Keratinocyte (primary cell): ENCODE results near the gene OR51V1. TPM values are rescaled to one million over a fixed set of nuclear protein-coding genes. Genes with fewer than 3 reads are reported as not detected.

Experiments used
- DNase-seq: peaks from one replicate; pipeline ENCODE4 v3.0.0-alpha.2; 2011; ENCODE audit warnings: low read depth, missing footprints, low spot score
- FAIRE-seq: peaks from 2 replicates; lab custom pipeline; 2011; peaks lifted over from hg19 to GRCh38; lab: Jason Lieb, UNC
- H2AFZ ChIP-seq: 2 replicates; pipeline ENCODE4 v1.6.0; 2012; ENCODE audit warnings: low read length, control low read depth, inconsistent platforms; ENCODE audit not compliant: control insufficient read depth
- H3K27ac ChIP-seq: 2 replicates; pipeline ENCODE4 v1.5.1; 2011; ENCODE audit warnings: low read length; ENCODE audit not compliant: control insufficient read depth, insufficient read depth
- H3K27me3 ChIP-seq: 3 replicates; pipeline ENCODE4 v1.6.0; 2011; ENCODE audit warnings: low read length; ENCODE audit not compliant: control insufficient read depth, insufficient read depth; ENCODE audit errors: extremely low read depth
- H3K36me3 ChIP-seq, 2 experiments: 2 replicates in 1 of 2; 3 replicates in 1 of 2; pipeline ENCODE4 v1.5.1; 2011; ENCODE audit warnings: low read length in 2 of 2, mild to moderate bottlenecking in 1 of 2; ENCODE audit not compliant: control insufficient read depth in 2 of 2, insufficient read depth in 2 of 2; ENCODE audit errors: extremely low read depth in 1 of 2
- H3K4me1 ChIP-seq: 3 replicates; pipeline ENCODE4 v1.5.1; 2011; ENCODE audit warnings: low read length; ENCODE audit not compliant: control insufficient read depth, insufficient read depth; ENCODE audit errors: extremely low read depth
- H3K4me2 ChIP-seq: 3 replicates; pipeline ENCODE4 v1.6.0; 2011; ENCODE audit warnings: low read depth, low read length; ENCODE audit not compliant: control insufficient read depth, insufficient read depth; ENCODE audit errors: extremely low read depth
- H3K4me3 ChIP-seq, 3 experiments: fragments of 200-600 bp in 1 of 3; sonication (generic) in 1 of 3; 2 replicates in 2 of 3; 3 replicates in 1 of 3; pipeline ENCODE4 v1.5.1; 2011 to 2016; ENCODE audit warnings: low read length in 3 of 3, mild to moderate bottlenecking in 3 of 3, control low read depth in 2 of 3, inconsistent platforms in 1 of 3, low read depth in 1 of 3, mixed read lengths in 1 of 3, mixed run types in 1 of 3, moderate library complexity in 1 of 3; ENCODE audit not compliant: control insufficient read depth in 2 of 3, insufficient read depth in 2 of 3; ENCODE audit errors: extremely low read depth in 1 of 3
- H3K79me2 ChIP-seq: 2 replicates; pipeline ENCODE4 v1.6.0; 2012; ENCODE audit warnings: low read length; ENCODE audit not compliant: control insufficient read depth, insufficient read depth
- H3K9ac ChIP-seq: 3 replicates; pipeline ENCODE4 v1.6.0; 2011; ENCODE audit warnings: low read length; ENCODE audit not compliant: control insufficient read depth, insufficient read depth; ENCODE audit errors: extremely low read depth
- H3K9me1 ChIP-seq: 3 replicates; pipeline ENCODE4 v1.6.0; 2011; ENCODE audit warnings: low read length; ENCODE audit not compliant: control insufficient read depth, insufficient read depth; ENCODE audit errors: extremely low read depth
- H3K9me3 ChIP-seq: 2 replicates; pipeline ENCODE4 v1.5.1; 2012; ENCODE audit warnings: low read depth, low read length; ENCODE audit not compliant: control insufficient read depth
- H4K20me1 ChIP-seq: 3 replicates; pipeline ENCODE4 v1.6.0; 2011; ENCODE audit warnings: low read length; ENCODE audit not compliant: control insufficient read depth, insufficient read depth; ENCODE audit errors: extremely low read depth
- CTCF ChIP-seq, 3 experiments: IDR thresholded peaks in 1 of 3; conservative IDR thresholded peaks in 1 of 3; optimal IDR thresholded peaks in 1 of 3; 2 replicates in 2 of 3; 3 replicates in 1 of 3; pipeline versions ENCODE3 to v1.5.1; 2011; ENCODE audit warnings: low read length in 3 of 3, mild to moderate bottlenecking in 3 of 3, moderate library complexity in 2 of 3, control low read depth in 1 of 3, inconsistent platforms in 1 of 3; ENCODE audit not compliant: insufficient read depth in 2 of 3; ENCODE audit errors: extremely low read depth in 1 of 3
- EZH2 ChIP-seq: IDR thresholded peaks from one replicate; pipeline ENCODE4 v1.6.1; 2012; ENCODE audit warnings: inconsistent platforms, mild to moderate bottlenecking, low read length, moderate library complexity
- dilution Hi-C: fragments of 300-500 bp; cut with MboI; formaldehyde crosslinking; loops from one replicate; pipeline ENCODE4 v1.7.0; 2020; ENCODE audit warnings: low sequenced_read_pairs; ENCODE audit not compliant: extremely low pct_ligation_motif_present
- polyA plus RNA-seq, 5 experiments: library from polyadenylated mRNA; depleted of rRNA in 3 of 5; stranded (reverse) in 3 of 5; stranded (forward) in 1 of 5; unstranded in 1 of 5; fragments of >200 nt; gene quantifications; 1 replicate in 1 of 5; 2 replicates in 3 of 5; 3 replicates in 1 of 5; pipeline versions ENCODE4 v1.2.1 to v1.2.3, GENCODE V29; 2011 to 2012; ENCODE audit warnings: missing spikeins in 2 of 5, low read depth in 1 of 5, low replicate concordance in 1 of 5

Gene OR51V1
- polyA plus RNA-seq, 1 donor (not counting 4 experiments of a cell fraction or from before 2014, with no cell fraction given): not detected

- DNase-seq (no peak), FAIRE-seq (no peak)
- Histone ChIP-seq H3K9me1 (no peaks in the 10 kb centered on the region), H3K9ac (no peak overlapping the region), H3K79me2 (no peaks in the 10 kb centered on the region), H3K27ac (no peak overlapping the region), H3K4me3 (no peak overlapping the region), H3K4me1 (no peaks in the 10 kb centered on the region), H4K20me1 (no peaks in the 10 kb centered on the region), H3K9me3 (no peaks in the 10 kb centered on the region), H3K27me3 (no peaks in the 10 kb centered on the region), H2AFZ (no peak overlapping the region), H3K36me3 (no peaks in the 10 kb centered on the region), H3K4me2 (no peak overlapping the region)
- no peak for TF ChIP-seq CTCF (optimal IDR thresholded peaks at IDR 0.05 in 1 of 3, IDR thresholded peaks at IDR 0.05 in 1 of 3, conservative IDR thresholded peaks at IDR 0.05 in 1 of 3; ENCODE audit: extremely low read depth in 1 of 3, insufficient read depth in 2 of 3, low read length in 3 of 3)
- dilution Hi-C loops: no loop called here
These were observed 28.9 kb upstream of the OR51V1 start for GRCh38 chr11:5229356-5229755.

- no peak overlapping the region for H3K9ac ChIP-seq
- no peaks in the 10 kb centered on the region for H3K4me1 ChIP-seq
- H3K27me3 ChIP-seq: no peaks in the 10 kb centered on the region
- no peak overlapping the region for H2AFZ ChIP-seq
- no peak for FAIRE-seq
- H3K9me1 ChIP-seq: no peaks in the 10 kb centered on the region
- no peaks in the 10 kb centered on the region for H3K79me2 ChIP-seq
- no peaks in the 10 kb centered on the region for H4K20me1 ChIP-seq
- H3K4me2 ChIP-seq: no peak overlapping the region
- no peak overlapping the region for H3K27ac ChIP-seq
- no peak for DNase-seq
- no peaks in the 10 kb centered on the region for H3K9me3 ChIP-seq
- H3K4me3 ChIP-seq: no peak overlapping the region
- no peaks in the 10 kb centered on the region for H3K36me3 ChIP-seq
- dilution Hi-C loops: no loop called here
- TF ChIP-seq CTCF (optimal IDR thresholded peaks at IDR 0.05 in 1 of 3, IDR thresholded peaks at IDR 0.05 in 1 of 3, conservative IDR thresholded peaks at IDR 0.05 in 1 of 3; ENCODE audit: extremely low read depth in 1 of 3, insufficient read depth in 2 of 3, low read length in 3 of 3) (no peak), EZH2 (no peak)
These were observed 27.6 kb upstream of the OR51V1 start for GRCh38 chr11:5228124-5228523.
